H9 (cell line): ENCODE measurements around the gene CHCHD6. TPM values are rescaled to one million over a fixed set of nuclear protein-coding genes. Genes with fewer than 3 reads are reported as not detected.
A peak's percentile ranks its signal among the peaks of the same experiment; 100 is the strongest.

Experiments
- DNase-seq: peaks from one replicate; pipeline ENCODE4 v3.0.0-alpha.2; 2017
- H2AFZ ChIP-seq: one replicate; pipeline ENCODE4 v1.6.1; 2013; ENCODE audit warnings: mild to moderate bottlenecking, low read length, control low read depth, moderate library complexity
- H2AK5ac ChIP-seq: 2 replicates; pipeline ENCODE4 v1.6.1; 2013; ENCODE audit warnings: low read length, control low read depth, mixed read lengths; ENCODE audit not compliant: insufficient read length
- H2BK120ac ChIP-seq: one replicate; pipeline ENCODE4 v1.6.1; 2013; ENCODE audit warnings: low read depth, mild to moderate bottlenecking, low read length, control low read depth, inconsistent platforms; ENCODE audit not compliant: poor library complexity, severe bottlenecking
- H2BK12ac ChIP-seq: 2 replicates; pipeline ENCODE4 v1.6.1; 2013; ENCODE audit warnings: low read length, control low read depth, mixed read lengths, low read depth; ENCODE audit not compliant: insufficient read length
- H2BK15ac ChIP-seq: 2 replicates; pipeline ENCODE4 v1.6.1; 2013; ENCODE audit warnings: low read depth, low read length, control low read depth
- H2BK20ac ChIP-seq: one replicate; pipeline ENCODE4 v1.6.1; 2013; ENCODE audit warnings: low read depth, mild to moderate bottlenecking, low read length, control low read depth, inconsistent platforms; ENCODE audit not compliant: poor library complexity, severe bottlenecking
- H2BK5ac ChIP-seq: 2 replicates; pipeline ENCODE4 v1.6.1; 2013; ENCODE audit warnings: low read length, control low read depth, mixed read lengths; ENCODE audit not compliant: insufficient read length
- H3K14ac ChIP-seq: 2 replicates; pipeline ENCODE4 v1.6.1; 2013; ENCODE audit warnings: low read length, control low read depth; ENCODE audit not compliant: insufficient read depth
- H3K18ac ChIP-seq: 2 replicates; pipeline ENCODE4 v1.6.1; 2013; ENCODE audit warnings: low read depth, mild to moderate bottlenecking, mixed read lengths, low read length, control low read depth; ENCODE audit not compliant: insufficient read length
- H3K23ac ChIP-seq: 2 replicates; pipeline ENCODE4 v1.6.1; 2013; ENCODE audit warnings: low read length, control low read depth, mixed read lengths, low read depth; ENCODE audit not compliant: insufficient read length
- H3K23me2 ChIP-seq: 2 replicates; pipeline ENCODE4 v1.6.1; 2013; ENCODE audit warnings: low read depth, mild to moderate bottlenecking, mixed read lengths, low read length, control low read depth; ENCODE audit not compliant: insufficient read length, poor library complexity, severe bottlenecking
- H3K27ac ChIP-seq: 2 replicates; pipeline ENCODE4 v1.5.1; 2013; ENCODE audit warnings: low read length, control low read depth, mixed read lengths, low read depth; ENCODE audit not compliant: insufficient read length
- H3K27me3 ChIP-seq: 2 replicates; pipeline ENCODE4 v1.6.1; 2013; ENCODE audit warnings: low read length, control low read depth, inconsistent platforms; ENCODE audit not compliant: insufficient read depth
- H3K4ac ChIP-seq: 2 replicates; pipeline ENCODE4 v1.6.1; 2013; ENCODE audit warnings: low read depth, mild to moderate bottlenecking, control low read depth, inconsistent platforms, low read length, moderate library complexity
- H3K4me1 ChIP-seq: 2 replicates; pipeline ENCODE4 v1.6.1; 2013; ENCODE audit warnings: low read length, control low read depth, inconsistent platforms; ENCODE audit not compliant: insufficient read depth
- H3K4me2 ChIP-seq: 2 replicates; pipeline ENCODE4 v1.6.1; 2013; ENCODE audit warnings: low read length, control low read depth, mixed read lengths; ENCODE audit not compliant: insufficient read length, insufficient read depth
- H3K56ac ChIP-seq: 2 replicates; pipeline ENCODE4 v1.6.1; 2013; ENCODE audit warnings: low read depth, mild to moderate bottlenecking, mixed read lengths, low read length, control low read depth; ENCODE audit not compliant: insufficient read length
- H3K79me1 ChIP-seq: 2 replicates; pipeline ENCODE4 v1.6.1; 2013; ENCODE audit warnings: low read depth, mild to moderate bottlenecking, moderate library complexity, low read length, control low read depth, inconsistent platforms; ENCODE audit not compliant: insufficient read depth, poor library complexity, severe bottlenecking
- H3K79me2 ChIP-seq: 2 replicates; pipeline ENCODE4 v1.6.1; 2013; ENCODE audit warnings: low read length, control low read depth, inconsistent platforms; ENCODE audit not compliant: insufficient read depth
- H3K9ac ChIP-seq: 2 replicates; pipeline ENCODE4 v1.6.1; 2013; ENCODE audit warnings: low read length, control low read depth, mixed read lengths; ENCODE audit not compliant: insufficient read length; ENCODE audit errors: extremely low read depth
- H3K9me3 ChIP-seq: one replicate; pipeline ENCODE4 v1.6.1; 2013; ENCODE audit warnings: low read depth, low read length, inconsistent platforms; ENCODE audit not compliant: control insufficient read depth
- H3T11ph ChIP-seq: one replicate; pipeline ENCODE4 v1.6.1; 2013; ENCODE audit warnings: mild to moderate bottlenecking, low read length, control low read depth, inconsistent platforms
- H4K20me1 ChIP-seq: one replicate; pipeline ENCODE4 v1.6.1; 2013; ENCODE audit not compliant: control insufficient read depth, insufficient read length, insufficient read depth
- H4K5ac ChIP-seq: 2 replicates; pipeline ENCODE4 v1.6.1; 2013; ENCODE audit warnings: low read depth, mild to moderate bottlenecking, mixed read lengths, low read length, control low read depth; ENCODE audit not compliant: insufficient read length
- H4K8ac ChIP-seq: replicated peaks from 2 replicates; pipeline ENCODE4 v1.6.1; 2013; ENCODE audit warnings: low read length, control low read depth, mixed read lengths, low read depth; ENCODE audit not compliant: insufficient read length
- H4K91ac ChIP-seq: 2 replicates; pipeline ENCODE4 v1.6.1; 2013; ENCODE audit warnings: low read depth, mild to moderate bottlenecking, moderate library complexity, mixed read lengths, low read length, control low read depth; ENCODE audit not compliant: insufficient read length
- H3K27ac Mint-ChIP-seq, 3 experiments: 2 replicates in 2 of 3; 3 replicates in 1 of 3; pipeline ENCODE4 v1.8.0; 2020 to 2021; ENCODE audit warnings: mixed read lengths in 3 of 3, mild to moderate bottlenecking in 1 of 3, moderate library complexity in 1 of 3
- H3K27me3 Mint-ChIP-seq: 2 replicates; pipeline ENCODE4 v1.8.0; 2021; ENCODE audit warnings: low read depth, mild to moderate bottlenecking, moderate library complexity, mixed read lengths
- H3K36me3 Mint-ChIP-seq, 3 experiments: 2 replicates in 2 of 3; 3 replicates in 1 of 3; pipeline ENCODE4 v1.8.0; 2020 to 2021; ENCODE audit warnings: low read depth in 3 of 3, mixed read lengths in 3 of 3; ENCODE audit not compliant: insufficient read depth in 1 of 3
- H3K4me1 Mint-ChIP-seq, 2 experiments: 2 replicates each; pipeline ENCODE4 v1.8.0; 2020; ENCODE audit warnings: mixed read lengths in 2 of 2
- H3K4me3 Mint-ChIP-seq, 2 experiments: 2 replicates in 1 of 2; 3 replicates in 1 of 2; pipeline ENCODE4 v1.8.0; 2020 to 2021; ENCODE audit warnings: mild to moderate bottlenecking in 2 of 2, mixed read lengths in 2 of 2, moderate library complexity in 1 of 2
- H3K9me3 Mint-ChIP-seq, 2 experiments: 2 replicates in 1 of 2; 3 replicates in 1 of 2; pipeline ENCODE4 v1.8.0; 2020; ENCODE audit warnings: mild to moderate bottlenecking in 2 of 2, mixed read lengths in 2 of 2, moderate library complexity in 1 of 2
- WGBS: extraction: QIAGEN DNeasy Blood & Tissue Kit; methylation state at CpG from one replicate; pipeline ENCODE4 v1.1.7; 2013; ENCODE audit warnings: missing lambda C conversion rate, low lambda C conversion rate, mixed read lengths; ENCODE audit not compliant: insufficient read length; ENCODE audit errors: extremely low coverage; 5-methylcytosine and 5-hydroxymethylcytosine counted together
- total RNA-seq: library from RNA; stranded (reverse); gene quantifications from 2 replicates; pipeline ENCODE4 v1.2.1, GENCODE V29; 2021
- TF ChIP-seq, protein P1 (sequence below): fragments of 200-600 bp; sonication (generic); conservative IDR thresholded peaks from 3 replicates; pipeline ENCODE4 v1.8.0; 2021; ENCODE audit warnings: antibody characterized with exemption, mild to moderate bottlenecking

CHCHD6 gene
- total RNA-seq, 1 experiment from 2014 or later = 34.2 TPM

- no peak overlapping the region for H3K4ac ChIP-seq
- peak overlapping the region; percentile 11 for H4K8ac ChIP-seq
- no peak overlapping the region for H3K4me2 ChIP-seq
- H3K56ac ChIP-seq = no peak overlapping the region
- H3K9ac ChIP-seq = no peak overlapping the region
- Mint-ChIP-seq H3K9me3 (peaks cover 4% of the 10 kb centered on the region in 2 experiments; a peak in 3 of 5 replicates), H3K4me1 (peaks cover 3 to 4% of the 10 kb centered on the region in 2 experiments; a peak in 3 of 4 replicates), H3K27ac (no peak overlapping the region), H3K36me3 (peaks cover 14 to 20% (median 19%) of the 10 kb centered on the region in 3 experiments), H3K4me3 (no peak overlapping the region), H3K27me3 (no peaks in the 10 kb centered on the region)
- H4K91ac ChIP-seq = no peak overlapping the region
- no CpG with 5 or more reads among the region's 5 CpGs for WGBS
- H3K14ac ChIP-seq = no peak overlapping the region
- no peak overlapping the region for H4K5ac ChIP-seq
- H3K23ac ChIP-seq = no peak overlapping the region
- no peaks in the 10 kb centered on the region for H3K4me1 ChIP-seq
- H3K23me2 ChIP-seq = no peaks in the 10 kb centered on the region
- no peak overlapping the region for H3K27ac ChIP-seq
- no peak overlapping the region for H2AFZ ChIP-seq
- H3K79me2 ChIP-seq = no peaks in the 10 kb centered on the region; the same call in 1 of the 2 replicates
- TF ChIP-seq, protein P1, sequence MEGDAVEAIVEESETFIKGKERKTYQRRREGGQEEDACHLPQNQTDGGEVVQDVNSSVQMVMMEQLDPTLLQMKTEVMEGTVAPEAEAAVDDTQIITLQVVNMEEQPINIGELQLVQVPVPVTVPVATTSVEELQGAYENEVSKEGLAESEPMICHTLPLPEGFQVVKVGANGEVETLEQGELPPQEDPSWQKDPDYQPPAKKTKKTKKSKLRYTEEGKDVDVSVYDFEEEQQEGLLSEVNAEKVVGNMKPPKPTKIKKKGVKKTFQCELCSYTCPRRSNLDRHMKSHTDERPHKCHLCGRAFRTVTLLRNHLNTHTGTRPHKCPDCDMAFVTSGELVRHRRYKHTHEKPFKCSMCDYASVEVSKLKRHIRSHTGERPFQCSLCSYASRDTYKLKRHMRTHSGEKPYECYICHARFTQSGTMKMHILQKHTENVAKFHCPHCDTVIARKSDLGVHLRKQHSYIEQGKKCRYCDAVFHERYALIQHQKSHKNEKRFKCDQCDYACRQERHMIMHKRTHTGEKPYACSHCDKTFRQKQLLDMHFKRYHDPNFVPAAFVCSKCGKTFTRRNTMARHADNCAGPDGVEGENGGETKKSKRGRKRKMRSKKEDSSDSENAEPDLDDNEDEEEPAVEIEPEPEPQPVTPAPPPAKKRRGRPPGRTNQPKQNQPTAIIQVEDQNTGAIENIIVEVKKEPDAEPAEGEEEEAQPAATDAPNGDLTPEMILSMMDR = no peak
- H2BK20ac ChIP-seq = no peak overlapping the region
- H3K18ac ChIP-seq = no peak overlapping the region
- H3K9me3 ChIP-seq = no peaks in the 10 kb centered on the region
- H2AK5ac ChIP-seq = no peak overlapping the region
- H3K27me3 ChIP-seq = no peaks in the 10 kb centered on the region
- no peak overlapping the region for H3T11ph ChIP-seq
- no peak overlapping the region for H2BK15ac ChIP-seq
- no peak overlapping the region for H2BK5ac ChIP-seq
- no peak overlapping the region for H2BK120ac ChIP-seq
- no peaks in the 10 kb centered on the region for H4K20me1 ChIP-seq
- H3K79me1 ChIP-seq = no peaks in the 10 kb centered on the region
- DNase-seq = no peak
- no peak overlapping the region for H2BK12ac ChIP-seq
Observed at GRCh38 chr3:126743350-126743749, 39.3 kb downstream of the CHCHD6 start.
